ENCODE measurements around the gene MOB1A. TPM values are rescaled to one million over a fixed set of nuclear protein-coding genes. Genes with fewer than 3 reads are reported as not detected.

Gene MOB1A
- total and polyA plus RNA-seq, 10 of the 15 experiments (the other 5 are each of a cell fraction or from before 2014, with no cell fraction given), result 41.2 to 232 (median 172) TPM

DNA sequence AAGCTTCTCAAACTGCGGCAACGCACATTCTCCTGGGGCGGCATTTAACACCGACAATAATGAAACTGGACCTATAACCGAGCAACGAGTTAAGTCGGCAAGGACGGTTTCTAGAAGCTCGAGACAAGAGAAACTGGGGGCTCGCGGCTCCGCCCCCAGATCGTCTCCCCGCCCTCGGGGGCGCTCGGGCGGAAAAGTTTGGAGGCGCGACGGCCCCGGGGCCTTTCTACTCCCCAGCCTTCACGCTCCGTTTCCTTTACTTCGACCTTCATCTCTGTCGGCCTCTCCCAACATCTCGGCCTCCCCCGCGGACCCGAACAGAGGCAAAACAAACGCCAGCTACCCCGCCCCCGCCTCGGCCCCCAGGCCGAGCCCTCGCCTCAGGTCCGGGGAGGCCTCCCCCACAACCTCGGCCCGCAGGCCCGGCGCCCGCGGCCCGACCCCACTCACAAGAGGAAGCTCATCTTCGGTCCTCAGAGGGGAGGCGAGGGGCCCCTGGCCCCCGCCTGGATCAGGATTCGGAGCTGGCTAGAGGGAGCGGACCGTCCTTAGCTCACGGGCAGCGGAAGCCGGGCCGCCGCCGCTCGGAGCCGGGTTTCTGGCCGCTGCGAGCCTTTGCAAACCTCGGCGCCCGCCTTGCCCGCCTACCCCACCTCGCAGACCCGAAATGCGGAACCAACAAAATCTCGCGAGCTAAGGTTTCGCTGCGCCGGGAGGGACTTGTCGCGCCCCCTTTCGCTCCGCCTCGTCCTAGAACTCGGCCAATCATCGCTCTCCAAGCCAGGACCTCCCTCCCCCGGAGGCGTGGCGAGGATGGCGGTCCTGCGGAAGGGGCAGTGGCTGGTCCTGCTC is at the start of gene MOB1A (continued):
- TF ChIP-seq BMI1 (IDR thresholded peaks at IDR 0.05; ENCODE audit: borderline replicate concordance), result no peak
- peak; percentile 78; the same call in 1 of the 2 replicates for TF ChIP-seq ZBED1 (IDR thresholded peaks at IDR 0.05; ENCODE audit: borderline replicate concordance)
- no peak for TF ChIP-seq YBX1 (IDR thresholded peaks at IDR 0.05)
- TF ChIP-seq MYB (IDR thresholded peaks at IDR 0.05; ENCODE audit: borderline replicate concordance, low read depth, low read length), result no peak
- 0 out of 4 replicates have a peak, but pooled peaks of 1 of the 2 experiments have one; percentile 17 for TF ChIP-seq EP300 (IDR thresholded peaks at IDR 0.05; ENCODE audit: borderline replicate concordance in 1 of 2, control insufficient read depth in 1 of 2, low read depth in 2 of 2, low read length in 2 of 2)
- TF ChIP-seq, protein P1, sequence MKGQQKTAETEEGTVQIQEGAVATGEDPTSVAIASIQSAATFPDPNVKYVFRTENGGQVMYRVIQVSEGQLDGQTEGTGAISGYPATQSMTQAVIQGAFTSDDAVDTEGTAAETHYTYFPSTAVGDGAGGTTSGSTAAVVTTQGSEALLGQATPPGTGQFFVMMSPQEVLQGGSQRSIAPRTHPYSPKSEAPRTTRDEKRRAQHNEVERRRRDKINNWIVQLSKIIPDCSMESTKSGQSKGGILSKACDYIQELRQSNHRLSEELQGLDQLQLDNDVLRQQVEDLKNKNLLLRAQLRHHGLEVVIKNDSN (IDR thresholded peaks at IDR 0.05; ENCODE audit: borderline replicate concordance, extremely low read length, insufficient read depth, low read depth, low read length), result no peak
- no peak for TF ChIP-seq ZZZ3 (IDR thresholded peaks at IDR 0.05; ENCODE audit: control insufficient read depth, insufficient read length, low read depth)
- no peak for TF ChIP-seq SREBF1 (IDR thresholded peaks at IDR 0.05; ENCODE audit: low read length)
- 0 out of 4 replicates have a peak, but pooled peaks of 1 of the 2 experiments have one; percentile 34 for TF ChIP-seq SRF (IDR thresholded peaks at IDR 0.05; ENCODE audit: low read depth in 2 of 2, low read length in 2 of 2)
- TF ChIP-seq BCL11A (IDR thresholded peaks at IDR 0.05; ENCODE audit: low read depth, low read length), result no peak
- TF ChIP-seq, protein P2, sequence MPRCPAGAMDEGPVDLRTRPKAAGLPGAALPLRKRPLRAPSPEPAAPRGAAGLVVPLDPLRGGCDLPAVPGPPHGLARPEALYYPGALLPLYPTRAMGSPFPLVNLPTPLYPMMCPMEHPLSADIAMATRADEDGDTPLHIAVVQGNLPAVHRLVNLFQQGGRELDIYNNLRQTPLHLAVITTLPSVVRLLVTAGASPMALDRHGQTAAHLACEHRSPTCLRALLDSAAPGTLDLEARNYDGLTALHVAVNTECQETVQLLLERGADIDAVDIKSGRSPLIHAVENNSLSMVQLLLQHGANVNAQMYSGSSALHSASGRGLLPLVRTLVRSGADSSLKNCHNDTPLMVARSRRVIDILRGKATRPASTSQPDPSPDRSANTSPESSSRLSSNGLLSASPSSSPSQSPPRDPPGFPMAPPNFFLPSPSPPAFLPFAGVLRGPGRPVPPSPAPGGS (IDR thresholded peaks at IDR 0.05; ENCODE audit: borderline replicate concordance, insufficient read depth, low read depth, low read length, poor library complexity, severe bottlenecking), result no peak
- TF ChIP-seq, protein P3, sequence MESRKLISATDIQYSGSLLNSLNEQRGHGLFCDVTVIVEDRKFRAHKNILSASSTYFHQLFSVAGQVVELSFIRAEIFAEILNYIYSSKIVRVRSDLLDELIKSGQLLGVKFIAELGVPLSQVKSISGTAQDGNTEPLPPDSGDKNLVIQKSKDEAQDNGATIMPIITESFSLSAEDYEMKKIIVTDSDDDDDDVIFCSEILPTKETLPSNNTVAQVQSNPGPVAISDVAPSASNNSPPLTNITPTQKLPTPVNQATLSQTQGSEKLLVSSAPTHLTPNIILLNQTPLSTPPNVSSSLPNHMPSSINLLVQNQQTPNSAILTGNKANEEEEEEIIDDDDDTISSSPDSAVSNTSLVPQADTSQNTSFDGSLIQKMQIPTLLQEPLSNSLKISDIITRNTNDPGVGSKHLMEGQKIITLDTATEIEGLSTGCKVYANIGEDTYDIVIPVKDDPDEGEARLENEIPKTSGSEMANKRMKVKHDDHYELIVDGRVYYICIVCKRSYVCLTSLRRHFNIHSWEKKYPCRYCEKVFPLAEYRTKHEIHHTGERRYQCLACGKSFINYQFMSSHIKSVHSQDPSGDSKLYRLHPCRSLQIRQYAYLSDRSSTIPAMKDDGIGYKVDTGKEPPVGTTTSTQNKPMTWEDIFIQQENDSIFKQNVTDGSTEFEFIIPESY (IDR thresholded peaks at IDR 0.05), result no peak
- TF ChIP-seq, protein P4, sequence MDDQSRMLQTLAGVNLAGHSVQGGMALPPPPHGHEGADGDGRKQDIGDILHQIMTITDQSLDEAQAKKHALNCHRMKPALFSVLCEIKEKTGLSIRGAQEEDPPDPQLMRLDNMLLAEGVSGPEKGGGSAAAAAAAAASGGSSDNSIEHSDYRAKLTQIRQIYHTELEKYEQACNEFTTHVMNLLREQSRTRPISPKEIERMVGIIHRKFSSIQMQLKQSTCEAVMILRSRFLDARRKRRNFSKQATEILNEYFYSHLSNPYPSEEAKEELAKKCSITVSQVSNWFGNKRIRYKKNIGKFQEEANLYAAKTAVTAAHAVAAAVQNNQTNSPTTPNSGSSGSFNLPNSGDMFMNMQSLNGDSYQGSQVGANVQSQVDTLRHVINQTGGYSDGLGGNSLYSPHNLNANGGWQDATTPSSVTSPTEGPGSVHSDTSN (IDR thresholded peaks at IDR 0.05; ENCODE audit: insufficient replicate concordance, low read depth, low read length), result no peak
- TF ChIP-seq ETV6 (conservative IDR thresholded peaks at IDR 0.05 in 1 of 2, IDR thresholded peaks at IDR 0.05 in 1 of 2; ENCODE audit: borderline replicate concordance in 1 of 2, low read depth in 1 of 2), result peak in 1 of 2 experiments; percentile 23; a peak in 1 of 4 replicates
- TF ChIP-seq MEF2A (IDR thresholded peaks at IDR 0.05; ENCODE audit: insufficient read depth, low read depth, low read length), result no peak
- peak; percentile 60; the same call in 1 of the 2 replicates for TF ChIP-seq CBFB (IDR thresholded peaks at IDR 0.05; ENCODE audit: low read depth)
- TF ChIP-seq, protein P5, sequence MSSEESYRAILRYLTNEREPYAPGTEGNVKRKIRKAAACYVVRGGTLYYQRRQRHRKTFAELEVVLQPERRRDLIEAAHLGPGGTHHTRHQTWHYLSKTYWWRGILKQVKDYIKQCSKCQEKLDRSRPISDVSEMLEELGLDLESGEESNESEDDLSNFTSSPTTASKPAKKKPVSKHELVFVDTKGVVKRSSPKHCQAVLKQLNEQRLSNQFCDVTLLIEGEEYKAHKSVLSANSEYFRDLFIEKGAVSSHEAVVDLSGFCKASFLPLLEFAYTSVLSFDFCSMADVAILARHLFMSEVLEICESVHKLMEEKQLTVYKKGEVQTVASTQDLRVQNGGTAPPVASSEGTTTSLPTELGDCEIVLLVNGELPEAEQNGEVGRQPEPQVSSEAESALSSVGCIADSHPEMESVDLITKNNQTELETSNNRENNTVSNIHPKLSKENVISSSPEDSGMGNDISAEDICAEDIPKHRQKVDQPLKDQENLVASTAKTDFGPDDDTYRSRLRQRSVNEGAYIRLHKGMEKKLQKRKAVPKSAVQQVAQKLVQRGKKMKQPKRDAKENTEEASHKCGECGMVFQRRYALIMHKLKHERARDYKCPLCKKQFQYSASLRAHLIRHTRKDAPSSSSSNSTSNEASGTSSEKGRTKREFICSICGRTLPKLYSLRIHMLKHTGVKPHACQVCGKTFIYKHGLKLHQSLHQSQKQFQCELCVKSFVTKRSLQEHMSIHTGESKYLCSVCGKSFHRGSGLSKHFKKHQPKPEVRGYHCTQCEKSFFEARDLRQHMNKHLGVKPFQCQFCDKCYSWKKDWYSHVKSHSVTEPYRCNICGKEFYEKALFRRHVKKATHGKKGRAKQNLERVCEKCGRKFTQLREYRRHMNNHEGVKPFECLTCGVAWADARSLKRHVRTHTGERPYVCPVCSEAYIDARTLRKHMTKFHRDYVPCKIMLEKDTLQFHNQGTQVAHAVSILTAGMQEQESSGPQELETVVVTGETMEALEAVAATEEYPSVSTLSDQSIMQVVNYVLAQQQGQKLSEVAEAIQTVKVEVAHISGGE (CRISPR knock-in tag; IDR thresholded peaks at IDR 0.05), result no peak

Data from GM12878 (cell line).